Peyer's patch (tissue), 4 donors: Measurements from ENCODE around the gene GULP1.

Source experiments
- POLR2A ChIP-seq, 2 donors: fragments of 450-650 bp; IDR thresholded peaks; one replicate each; pipeline ENCODE4 v1.5.1; 2017; ENCODE audit warnings: antibody characterized with exemption in 2 of 2, mild to moderate bottlenecking in 2 of 2, moderate library complexity in 2 of 2
- TF ChIP-seq, protein P1 (sequence below), 6 experiments: fragments of 450-650 bp in 4 of 6; fragments of 200-600 bp in 2 of 6; sonication (generic) in 1 of 6; IDR thresholded peaks; one replicate each; pipeline ENCODE4 v1.5.1; 2017 to 2019; ENCODE audit warnings: antibody characterized with exemption in 6 of 6, mild to moderate bottlenecking in 3 of 6, moderate library complexity in 1 of 6

DNA sequence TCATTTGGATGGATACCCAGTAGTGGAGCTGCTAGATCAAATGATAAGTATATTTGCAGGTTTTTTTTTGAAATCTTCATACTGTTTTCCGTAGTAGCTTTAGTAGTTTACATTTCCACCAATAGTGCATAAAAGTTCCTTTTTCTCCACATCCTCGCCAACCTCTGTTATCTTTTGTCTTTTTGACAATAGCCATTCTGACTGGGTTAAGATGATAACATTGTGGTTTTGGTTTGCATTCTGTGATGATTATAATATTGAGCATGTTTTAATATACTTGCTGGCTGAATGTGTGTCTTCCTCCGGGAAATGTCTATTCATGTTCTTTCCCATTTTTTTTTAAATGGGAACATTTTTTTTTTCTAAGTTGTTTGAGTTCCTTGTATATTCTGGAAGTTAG, 260.0 kb downstream of the GULP1 start:
- TF ChIP-seq, protein P1, sequence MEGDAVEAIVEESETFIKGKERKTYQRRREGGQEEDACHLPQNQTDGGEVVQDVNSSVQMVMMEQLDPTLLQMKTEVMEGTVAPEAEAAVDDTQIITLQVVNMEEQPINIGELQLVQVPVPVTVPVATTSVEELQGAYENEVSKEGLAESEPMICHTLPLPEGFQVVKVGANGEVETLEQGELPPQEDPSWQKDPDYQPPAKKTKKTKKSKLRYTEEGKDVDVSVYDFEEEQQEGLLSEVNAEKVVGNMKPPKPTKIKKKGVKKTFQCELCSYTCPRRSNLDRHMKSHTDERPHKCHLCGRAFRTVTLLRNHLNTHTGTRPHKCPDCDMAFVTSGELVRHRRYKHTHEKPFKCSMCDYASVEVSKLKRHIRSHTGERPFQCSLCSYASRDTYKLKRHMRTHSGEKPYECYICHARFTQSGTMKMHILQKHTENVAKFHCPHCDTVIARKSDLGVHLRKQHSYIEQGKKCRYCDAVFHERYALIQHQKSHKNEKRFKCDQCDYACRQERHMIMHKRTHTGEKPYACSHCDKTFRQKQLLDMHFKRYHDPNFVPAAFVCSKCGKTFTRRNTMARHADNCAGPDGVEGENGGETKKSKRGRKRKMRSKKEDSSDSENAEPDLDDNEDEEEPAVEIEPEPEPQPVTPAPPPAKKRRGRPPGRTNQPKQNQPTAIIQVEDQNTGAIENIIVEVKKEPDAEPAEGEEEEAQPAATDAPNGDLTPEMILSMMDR (IDR thresholded peaks at IDR 0.05): no peak
- TF ChIP-seq POLR2A (IDR thresholded peaks at IDR 0.05): no peak
